ENCODE data around the gene RBM10.

Gene RBM10

GRCh38 chrX:47231167-47231566 is 86.1 kb downstream of the RBM10 start:
- Mint-ChIP-seq H3K27ac (no peak overlapping the region), H3K4me3 (no peak overlapping the region), H3K4me1 (ENCODE audit: low read depth) (peaks cover 14% of the 10 kb centered on the region), H3K36me3 (ENCODE audit: low read depth) (peaks cover 46% of the 10 kb centered on the region), H3K27me3 (no peaks in the 10 kb centered on the region), H3K9me3 (no peaks in the 10 kb centered on the region)
- intact Hi-C loops (cut with micrococcal nuclease) = loop anchor here (10.0 kb wide), 1 partner anchor 1344 kb away; the partner anchor contains the start of gene RBM3

GRCh38 chrX:47232197-47232802 is 87.3 kb downstream of the RBM10 start:
- peak overlapping the region; percentile 94 for H3K4me3 Mint-ChIP-seq

GRCh38 chrX:47232803-47233332 is 87.8 kb downstream of the RBM10 start, which contains the start of gene USP11:
Gene USP11, plus strand, starts transcription at chrX:47233009. Its CDS starts 35 bp downstream, at chrX:47233044.
- intact Hi-C loops (cut with micrococcal nuclease) = loop anchor here (1.0 to 10.0 kb wide), 2 partner anchors 15 to 1342 kb away; partner anchors contain the start of genes CDK16 and RBM3
- Mint-ChIP-seq H3K36me3 (ENCODE audit: low read depth) (peaks cover 29% of the 10 kb centered on the region), H3K27me3 (no peaks in the 10 kb centered on the region), H3K9me3 (no peaks in the 10 kb centered on the region), H3K27ac (peak within 1 kb of the TSS; percentile 98), H3K4me3 (peak within 1 kb of the TSS; percentile 94), H3K4me1 (ENCODE audit: low read depth) (peaks cover 10% of the 10 kb centered on the region)

More at GRCh38 chrX:47232197-47232802, 87.3 kb downstream of the RBM10 start:
- intact Hi-C loops (cut with micrococcal nuclease) = loop anchor here (10.0 kb wide), 1 partner anchor 1343 kb away; the partner anchor contains the start of gene RBM3
- peak overlapping the region; percentile 98 for H3K27ac Mint-ChIP-seq
- H3K4me1 Mint-ChIP-seq (ENCODE audit: low read depth) = peaks cover 10% of the 10 kb centered on the region
- H3K27me3 Mint-ChIP-seq = no peaks in the 10 kb centered on the region
- peaks cover 34% of the 10 kb centered on the region for H3K36me3 Mint-ChIP-seq (ENCODE audit: low read depth)
- H3K9me3 Mint-ChIP-seq = no peaks in the 10 kb centered on the region

DNA sequence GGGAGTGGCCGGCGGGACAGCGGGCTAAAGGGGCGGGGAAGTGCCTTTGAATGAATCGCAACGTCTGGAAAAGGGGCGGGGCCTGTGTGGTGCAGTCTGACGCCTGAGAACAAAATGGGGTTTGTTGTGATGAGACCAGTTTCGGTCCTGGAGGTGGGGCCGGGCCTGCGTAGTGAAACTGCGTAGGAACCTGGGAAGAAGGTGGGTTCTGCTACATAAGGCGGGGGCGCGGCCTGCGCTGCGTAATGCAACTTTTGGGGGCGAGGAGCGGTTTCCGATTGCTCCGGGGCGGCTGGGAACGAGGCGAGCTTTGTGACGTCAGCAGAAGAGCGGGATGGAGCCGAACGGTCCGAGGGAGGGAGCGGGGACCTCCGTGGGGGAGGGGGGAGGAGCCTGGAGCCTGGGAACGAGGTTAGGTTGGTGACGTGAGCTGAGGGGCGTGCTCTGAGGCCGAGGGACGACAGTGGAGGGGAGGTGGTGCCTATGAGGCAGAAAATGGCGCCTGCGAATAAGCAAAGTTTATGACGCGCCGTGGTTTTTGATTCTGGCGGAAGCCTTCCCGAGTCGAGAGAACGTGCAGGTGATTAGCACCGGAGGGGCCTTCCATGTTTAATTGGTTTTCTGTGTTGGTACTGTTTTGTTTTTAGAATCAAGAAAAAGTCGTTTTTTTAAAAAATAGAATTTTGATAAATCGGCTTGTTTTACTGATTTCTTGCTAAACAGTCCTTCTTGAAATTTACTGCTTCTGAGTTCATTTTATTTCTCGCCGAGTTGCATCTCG is 88.5 kb downstream of the RBM10 start:
- Mint-ChIP-seq H3K4me3 (peak overlapping the region; percentile 94), H3K4me1 (ENCODE audit: low read depth) (peaks cover 10% of the 10 kb centered on the region)

GRCh38 chrX:47234583-47234982 is 89.6 kb downstream of the RBM10 start:
- intact Hi-C loops (cut with micrococcal nuclease) = loop anchor here (10.0 kb wide), 1 partner anchor 1340 kb away; the partner anchor contains the start of gene RBM3
- H3K9me3 Mint-ChIP-seq = no peaks in the 10 kb centered on the region
- H3K36me3 Mint-ChIP-seq (ENCODE audit: low read depth) = peaks cover 13% of the 10 kb centered on the region
- no peaks in the 10 kb centered on the region for H3K27me3 Mint-ChIP-seq
- H3K27ac Mint-ChIP-seq = no peak overlapping the region
- no peak overlapping the region for H3K4me3 Mint-ChIP-seq
- H3K4me1 Mint-ChIP-seq (ENCODE audit: low read depth) = peaks cover 10% of the 10 kb centered on the region

More for the DNA sequence above, 88.5 kb downstream of the RBM10 start:
- Mint-ChIP-seq H3K27ac (peak overlapping the region; percentile 98), H3K27me3 (no peaks in the 10 kb centered on the region), H3K36me3 (ENCODE audit: low read depth) (peaks cover 22% of the 10 kb centered on the region), H3K9me3 (no peaks in the 10 kb centered on the region)
- intact Hi-C loops (cut with micrococcal nuclease) = loop anchor here (1.0 to 10.0 kb wide), 2 partner anchors 15 to 1341 kb away; partner anchors contain the start of genes CDK16 and RBM3

- Mint-ChIP-seq H3K4me3 (no peak overlapping the region), H3K27me3 (no peaks in the 10 kb centered on the region), H3K36me3 (ENCODE audit: low read depth) (peaks cover 23% of the 10 kb centered on the region), H3K27ac (no peak overlapping the region), H3K4me1 (ENCODE audit: low read depth) (peaks cover 10% of the 10 kb centered on the region), H3K9me3 (no peaks in the 10 kb centered on the region)
- intact Hi-C loops (cut with micrococcal nuclease) = loop anchor here (10.0 kb wide), 1 partner anchor 1339 kb away; the partner anchor contains the start of gene RBM3
Measured at GRCh38 chrX:47235691-47236103, 90.7 kb downstream of the RBM10 start.

All from dendritic cell treated with granulocyte-macrophage colony-stimulating factor and Interleukin-4, amounts not matched to agents 40 ng/mL and 50 ng/mL, for 4 days (primary cell).